HepG2 (cell line): ENCODE results near the gene DYNC1LI2. TPM values are rescaled to one million over a fixed set of nuclear protein-coding genes. Genes with fewer than 3 reads are reported as not detected.

Source experiments
- ATAC-seq: fragments of 200-7000 bp; cut with Tn5 transposase; 3 replicates; pipeline ENCODE4 v1.9.1; 2020; ENCODE audit warnings: mild to moderate bottlenecking, moderate library complexity
- BruUV-seq: library from RNA; stranded (reverse); fragments of 400-500 nt; replicated peaks from 2 replicates; lab custom pipeline; 2021; lab: Mats Ljungman, UMichigan
- CTCF ChIA-PET: fragments of 300-600 bp; formaldehyde crosslinking; extraction: SDS; loops from one replicate; lab custom pipeline; 2021; ENCODE audit warnings: low total read pairs, inconsistent platforms, low intra/inter-chr PET ratio; lab: Yijun Ruan, JAX
- POLR2A ChIA-PET: fragments of 350-600 bp; sonication (Branson Sonifier 250); formaldehyde crosslinking; loops from one replicate; lab custom pipeline; 2020; ENCODE audit warnings: antibody characterized with exemption, inconsistent platforms; lab: Yijun Ruan, JAX
- DNase-seq: peaks from one replicate; pipeline ENCODE4 v3.0.0-alpha.2; 2015; ENCODE audit warnings: low spot score
- FAIRE-seq: peaks from 3 replicates; lab custom pipeline; 2011; peaks lifted over from hg19 to GRCh38; lab: Jason Lieb, UNC
- H2AFZ ChIP-seq: one replicate; pipeline ENCODE4 v1.6.1; 2011; ENCODE audit warnings: low read length, inconsistent platforms
- H3K27ac ChIP-seq: fragments of 300-600 bp; 3 replicates; pipeline ENCODE4 v1.8.0; 2011; ENCODE audit warnings: mixed run types, mild to moderate bottlenecking, mixed read lengths, low read length, inconsistent platforms; ENCODE audit not compliant: insufficient read depth; ENCODE audit errors: extremely low read length
- H3K27me3 ChIP-seq, 2 experiments: fragments of 200-600 bp in 1 of 2; 2 replicates in 1 of 2; 3 replicates in 1 of 2; pipeline versions ENCODE4 v1.6.0 to v1.8.0; 2011; ENCODE audit warnings: low read length in 2 of 2, mild to moderate bottlenecking in 2 of 2, moderate library complexity in 2 of 2, inconsistent platforms in 1 of 2; ENCODE audit not compliant: insufficient read depth in 2 of 2, control insufficient read depth in 1 of 2
- H3K36me3 ChIP-seq, 2 experiments: fragments of 200-600 bp in 1 of 2; replicated peaks in 1 of 2; 2 replicates in 1 of 2; 3 replicates in 1 of 2; pipeline versions ENCODE4 v1.5.1 to v1.8.0; 2011; ENCODE audit warnings: low read length in 2 of 2, inconsistent platforms in 1 of 2; ENCODE audit not compliant: insufficient read depth in 2 of 2, control insufficient read depth in 1 of 2
- H3K4me1 ChIP-seq: 2 replicates; pipeline ENCODE4 v1.5.1; 2012; ENCODE audit warnings: low read length, inconsistent platforms; ENCODE audit not compliant: insufficient read depth
- H3K4me2 ChIP-seq: 2 replicates; pipeline ENCODE4 v1.6.0; 2011; ENCODE audit warnings: low read depth, low read length, inconsistent platforms
- H3K4me3 ChIP-seq, 3 experiments: fragments of 200-600 bp in 1 of 3; sonication (generic), shearing (Covaris generic) in 1 of 3; replicated peaks in 1 of 3; 2 replicates each; pipeline ENCODE4 v1.5.1; 2011 to 2016; ENCODE audit warnings: low read length in 3 of 3, inconsistent platforms in 2 of 3, low read depth in 2 of 3, mild to moderate bottlenecking in 2 of 3, control low read depth in 1 of 3, mixed read lengths in 1 of 3; ENCODE audit not compliant: insufficient read depth in 1 of 3
- H3K79me2 ChIP-seq: one replicate; pipeline ENCODE4 v1.6.1; 2011; ENCODE audit warnings: low read length, inconsistent platforms; ENCODE audit not compliant: insufficient read depth
- H3K9ac ChIP-seq: 2 replicates; pipeline ENCODE4 v1.6.0; 2011; ENCODE audit warnings: mild to moderate bottlenecking, low read depth, low read length, inconsistent platforms; ENCODE audit not compliant: insufficient read depth
- H3K9me3 ChIP-seq: 2 replicates; pipeline ENCODE4 v1.5.1; 2012; ENCODE audit warnings: mild to moderate bottlenecking, low read length
- H4K20me1 ChIP-seq: 2 replicates; pipeline ENCODE4 v1.6.0; 2011; ENCODE audit warnings: inconsistent platforms, mild to moderate bottlenecking, low read length, moderate library complexity; ENCODE audit not compliant: insufficient read depth
- BHLHE40 ChIP-seq: IDR thresholded peaks from 2 replicates; pipeline ENCODE4 v1.6.1; 2011; ENCODE audit warnings: low read length, improper control_type of control experiment
- E2F2 ChIP-seq: sonication (generic); formaldehyde crosslinking; IDR thresholded peaks from 2 replicates; pipeline ENCODE4 v1.4.0; 2020; ENCODE audit warnings: missing genetic modification reagents, borderline replicate concordance
- HES4 ChIP-seq: sonication (generic); formaldehyde crosslinking; IDR thresholded peaks from 2 replicates; pipeline ENCODE4 v1.9.0; 2021; ENCODE audit warnings: mild to moderate bottlenecking, missing genetic modification reagents, borderline replicate concordance
- HMGXB4 ChIP-seq, 2 experiments: sonication (generic) in 1 of 2; formaldehyde crosslinking in 1 of 2; IDR thresholded peaks; 2 replicates each; pipeline versions ENCODE4 v1.4.0 to v1.6.1; 2018 to 2020; ENCODE audit warnings: missing genetic modification reagents in 2 of 2, borderline replicate concordance in 1 of 2, low read depth in 1 of 2, mild to moderate bottlenecking in 1 of 2, missing biosample characterization in 1 of 2
- KDM2A ChIP-seq: sonication (generic); formaldehyde crosslinking; IDR thresholded peaks from 2 replicates; pipeline ENCODE4 v1.4.0; 2020; ENCODE audit warnings: low read depth, missing genetic modification reagents, borderline replicate concordance
- LRRFIP1 ChIP-seq: sonication (generic); formaldehyde crosslinking; conservative IDR thresholded peaks from 2 replicates; pipeline ENCODE4 v1.4.0; 2020; ENCODE audit warnings: missing genetic modification reagents
- MIER2 ChIP-seq: IDR thresholded peaks from 2 replicates; pipeline ENCODE4 v1.6.1; 2016; ENCODE audit warnings: missing biosample characterization, missing genetic modification reagents
- MIXL1 ChIP-seq: IDR thresholded peaks from 2 replicates; pipeline ENCODE4 v1.6.1; 2016
- PRDM4 ChIP-seq: sonication (generic); formaldehyde crosslinking; IDR thresholded peaks from 2 replicates; pipeline ENCODE4 v1.9.0; 2021; ENCODE audit warnings: missing genetic modification reagents, borderline replicate concordance
- SMARCE1 ChIP-seq: fragments of 450-650 bp; IDR thresholded peaks from 2 replicates; pipeline ENCODE4 v1.6.1; 2017; ENCODE audit warnings: borderline replicate concordance
- TEAD3 ChIP-seq: optimal IDR thresholded peaks from 2 replicates; pipeline ENCODE3; 2016; ENCODE audit warnings: borderline replicate concordance
- ZNF30 ChIP-seq: sonication (generic); formaldehyde crosslinking; IDR thresholded peaks from 2 replicates; pipeline ENCODE4 v1.5.0; 2020; ENCODE audit warnings: mild to moderate bottlenecking, missing genetic modification reagents
- ZNF432 ChIP-seq: sonication (generic); formaldehyde crosslinking; IDR thresholded peaks from 2 replicates; pipeline ENCODE4 v1.5.0; 2020; ENCODE audit warnings: missing genetic modification reagents, mild to moderate bottlenecking, borderline replicate concordance
- ZNF557 ChIP-seq: sonication (generic); formaldehyde crosslinking; IDR thresholded peaks from 2 replicates; pipeline ENCODE4 v1.4.0; 2020; ENCODE audit warnings: missing genetic modification reagents
- ZSCAN22 ChIP-seq: sonication (generic); formaldehyde crosslinking; IDR thresholded peaks from 2 replicates; pipeline ENCODE4 v1.4.0; 2020; ENCODE audit warnings: mild to moderate bottlenecking, missing genetic modification reagents
- WGBS: methylation state at CpG from one replicate; pipeline ENCODE4 v1.1.6; 2017; ENCODE audit warnings: low lambda C conversion rate; 5-methylcytosine and 5-hydroxymethylcytosine counted together
- in situ Hi-C: cut with HindIII; loops from 2 replicates; pipeline ENCODE4 v1.10.0; 2017; ENCODE audit warnings: low pct_unique_long_range_greater_than_20kb; ENCODE audit not compliant: extremely low pct_ligation_motif_present
- intact Hi-C: fragments of 100-400 bp; cut with micrococcal nuclease; formaldehyde crosslinking; loops from one replicate; pipeline ENCODE4 v1.10.0; 2022; ENCODE audit not compliant: unreplicated experiment
- polyA plus RNA-seq, 8 experiments: library from polyadenylated mRNA; depleted of rRNA in 3 of 8; stranded (reverse) in 7 of 8; unstranded in 1 of 8; fragments of >200 nt; fragmentation: Illumina TruSeq in 4 of 8; extraction: Trizol in 4 of 8; gene quantifications; 2 replicates each; pipeline versions ENCODE4 v1.2.1 to v1.2.3, GENCODE V29; 2011 to 2016; ENCODE audit warnings: low read depth in 4 of 8, missing spikeins in 1 of 8, mixed read lengths in 1 of 8; ENCODE audit not compliant: insufficient read depth in 1 of 8
- total RNA-seq, 5 experiments: library from RNA; depleted of rRNA; stranded (reverse); fragments of >200 nt; fragmentation: Illumina TruSeq; extraction: Trizol; gene quantifications; 2 replicates each; pipeline ENCODE4 v1.2.3, GENCODE V29; 2016; ENCODE audit warnings: low read depth in 1 of 5

Gene DYNC1LI2
- total and polyA plus RNA-seq, 2 of the 13 experiments (the other 11 are each of a cell fraction or from before 2014, with no cell fraction given) = 65.5 to 135 TPM

GRCh38 chr16:66719246-66719645, 32.2 kb downstream of the DYNC1LI2 start (continued):
- no peak for TF ChIP-seq E2F2
- no peak for TF ChIP-seq PRDM4 (CRISPR knock-in tag)
- TF ChIP-seq ZSCAN22 = no peak
- no peak for TF ChIP-seq ZNF557 (CRISPR knock-in tag)
- no peak for TF ChIP-seq ZNF432 (CRISPR knock-in tag)

GRCh38 chr16:66717776-66718175, 33.6 kb downstream of the DYNC1LI2 start:
- in situ Hi-C loops (no loop called here), intact Hi-C loops (no loop called here)
- no peak overlapping the region for H3K4me2 ChIP-seq
- CTCF ChIA-PET = interaction anchor here (1.3 kb wide), 1 partner anchor 150 kb away, joined by 5 read pairs; no protein-coding TSS in a partner anchor
- no peaks in the 10 kb centered on the region for H4K20me1 ChIP-seq
- peaks cover 16% of the 10 kb centered on the region for H3K4me1 ChIP-seq
- ATAC-seq (peak; percentile 18; the same call in 2 of the 3 replicates), DNase-seq (no peak), FAIRE-seq (no peak)
- no peak overlapping the region for H3K4me3 ChIP-seq
- POLR2A ChIA-PET = no interaction called here
- 94% methylated on average over 4 of the region's 4 CpGs for WGBS
- no peaks in the 10 kb centered on the region for H3K79me2 ChIP-seq
- no peak overlapping the region for H3K9ac ChIP-seq
- no peaks in the 10 kb centered on the region; a peak in 2 of 5 replicates for H3K27me3 ChIP-seq
- TF ChIP-seq SMARCE1 (no peak), BHLHE40 (no peak), HES4 (CRISPR knock-in tag) (no peak), HMGXB4 (CRISPR knock-in tag; IDR thresholded peaks at IDR 0.05; ENCODE audit: borderline replicate concordance in 1 of 2, low read depth in 1 of 2) (no peak), MIXL1 (no peak), LRRFIP1 (CRISPR knock-in tag) (no peak), ZNF30 (no peak), MIER2 (CRISPR knock-in tag) (no peak), TEAD3 (CRISPR knock-in tag) (no peak), KDM2A (no peak)
- no peak overlapping the region for H2AFZ ChIP-seq
- no peak overlapping the region for H3K27ac ChIP-seq
- no TSS peak for BruUV-seq
- no peaks in the 10 kb centered on the region for H3K9me3 ChIP-seq
- peaks cover 2 to 12% of the 10 kb centered on the region in 2 experiments; a peak in 4 of 5 replicates for H3K36me3 ChIP-seq
